H1 (cell line): ENCODE data around the gene RELL1. TPM values are rescaled to one million over a fixed set of nuclear protein-coding genes. Genes with fewer than 3 reads are reported as not detected.

Experiments
- CTCF ChIA-PET: fragments of 300-600 bp; sonication (Branson Sonifier 250); formaldehyde crosslinking; loops from one replicate; lab custom pipeline; 2021; ENCODE audit not compliant: partially characterized antibody; lab: Charles Lee
- POLR2A ChIA-PET: fragments of 300-600 bp; sonication (Branson Sonifier 250); formaldehyde crosslinking; loops from one replicate; lab custom pipeline; 2021; ENCODE audit warnings: inconsistent platforms; ENCODE audit not compliant: partially characterized antibody; lab: Charles Lee
- DNase-seq, 2 experiments: peaks; one replicate each; pipeline versions ENCODE4 v3.0.0 to v3.0.0-alpha.2; 2010 to 2022; ENCODE audit warnings: low spot score in 2 of 2, low read depth in 1 of 2, mixed read lengths in 1 of 2
- FAIRE-seq: peaks from 2 replicates; lab custom pipeline; 2011; peaks lifted over from hg19 to GRCh38; lab: Jason Lieb, UNC
- H2AFZ ChIP-seq: 2 replicates; pipeline ENCODE4 v1.8.1; 2012; ENCODE audit warnings: low read length, inconsistent platforms
- H2AK5ac ChIP-seq: 2 replicates; pipeline ENCODE4 v1.6.1; 2013; ENCODE audit warnings: low read depth, low read length
- H2BK120ac ChIP-seq: replicated peaks from 2 replicates; pipeline ENCODE3; 2013; ENCODE audit warnings: low read depth, low read length, inconsistent platforms
- H2BK12ac ChIP-seq: 2 replicates; pipeline ENCODE4 v1.6.1; 2013; ENCODE audit warnings: low read depth, low read length
- H2BK15ac ChIP-seq: 2 replicates; pipeline ENCODE4 v1.6.1; 2013; ENCODE audit warnings: low read length
- H2BK20ac ChIP-seq: 2 replicates; pipeline ENCODE4 v1.6.1; 2013; ENCODE audit warnings: low read length
- H2BK5ac ChIP-seq: 2 replicates; pipeline ENCODE4 v1.6.1; 2013; ENCODE audit warnings: low read depth, low read length
- H3K14ac ChIP-seq: 2 replicates; pipeline ENCODE4 v1.6.1; 2013; ENCODE audit warnings: inconsistent platforms; ENCODE audit not compliant: insufficient read length
- H3K18ac ChIP-seq: 2 replicates; pipeline ENCODE4 v1.6.1; 2013; ENCODE audit warnings: low read length; ENCODE audit errors: extremely low read depth
- H3K23ac ChIP-seq: 2 replicates; pipeline ENCODE4 v1.6.1; 2013; ENCODE audit warnings: inconsistent platforms; ENCODE audit not compliant: insufficient read length
- H3K23me2 ChIP-seq: 2 replicates; pipeline ENCODE4 v1.6.1; 2013; ENCODE audit warnings: low read depth, low read length
- H3K27ac ChIP-seq: 2 replicates; pipeline ENCODE4 v1.6.1; 2011; ENCODE audit warnings: low read depth, low read length, inconsistent platforms
- H3K27me3 ChIP-seq, 4 experiments: replicated peaks in 1 of 4; 1 replicate in 1 of 4; 2 replicates in 3 of 4; pipeline versions ENCODE4 v1.6.1 to v1.8.1; 2011 to 2013; ENCODE audit warnings: low read length in 3 of 4, mild to moderate bottlenecking in 3 of 4, inconsistent platforms in 2 of 4, mixed read lengths in 2 of 4, moderate library complexity in 1 of 4; ENCODE audit not compliant: control insufficient read depth in 3 of 4, insufficient read depth in 3 of 4; ENCODE audit errors: extremely low read depth in 1 of 4
- H3K36me3 ChIP-seq, 4 experiments: 2 replicates each; pipeline versions ENCODE4 v1.6.1 to v1.8.1; 2011 to 2013; ENCODE audit warnings: mild to moderate bottlenecking in 4 of 4, low read length in 3 of 4, moderate library complexity in 2 of 4, control low read depth in 1 of 4, inconsistent platforms in 1 of 4; ENCODE audit not compliant: insufficient read depth in 4 of 4, control insufficient read depth in 2 of 4
- H3K4ac ChIP-seq: replicated peaks from 2 replicates; pipeline ENCODE3; 2013; ENCODE audit warnings: low read length, low read depth, mixed read lengths, inconsistent platforms; ENCODE audit not compliant: insufficient read length
- H3K4me1 ChIP-seq, 4 experiments: replicated peaks in 1 of 4; 1 replicate in 1 of 4; 2 replicates in 3 of 4; pipeline versions ENCODE4 v1.6.1 to v1.8.1; 2011 to 2013; ENCODE audit warnings: low read length in 3 of 4, inconsistent platforms in 2 of 4, mixed read lengths in 1 of 4; ENCODE audit not compliant: insufficient read depth in 4 of 4, control insufficient read depth in 3 of 4
- H3K4me2 ChIP-seq, 2 experiments: 2 replicates each; pipeline versions ENCODE4 v1.6.1 to v1.8.1; 2011 to 2013; ENCODE audit warnings: low read depth in 2 of 2, low read length in 2 of 2, control low read depth in 1 of 2, inconsistent platforms in 1 of 2, mild to moderate bottlenecking in 1 of 2; ENCODE audit not compliant: insufficient read depth in 1 of 2
- H3K4me3 ChIP-seq, 4 experiments: fragments of 200-600, 300-600 bp in 1 of 4; sonication (generic), shearing (Covaris generic), sonication (Bioruptor Twin) in 1 of 4; 2 replicates each; pipeline versions ENCODE4 v1.5.1 to v1.8.1; 2011 to 2016; ENCODE audit warnings: low read length in 4 of 4, low read depth in 3 of 4, control low read depth in 2 of 4, inconsistent platforms in 2 of 4, mild to moderate bottlenecking in 2 of 4, mixed read lengths in 1 of 4, moderate library complexity in 1 of 4; ENCODE audit not compliant: insufficient read depth in 2 of 4; ENCODE audit errors: extremely low read depth in 1 of 4
- H3K56ac ChIP-seq: replicated peaks from 2 replicates; pipeline ENCODE3; 2013; ENCODE audit warnings: low read depth, mild to moderate bottlenecking, mixed read lengths, low read length, inconsistent platforms; ENCODE audit not compliant: insufficient read length
- H3K79me1 ChIP-seq: 2 replicates; pipeline ENCODE4 v1.6.1; 2013; ENCODE audit warnings: low read depth, low read length, control low read depth
- H3K79me2 ChIP-seq, 2 experiments: 2 replicates each; pipeline versions ENCODE4 v1.6.1 to v1.8.1; 2012 to 2013; ENCODE audit warnings: low read length in 2 of 2, mild to moderate bottlenecking in 2 of 2, inconsistent platforms in 1 of 2; ENCODE audit not compliant: insufficient read depth in 2 of 2, control insufficient read depth in 1 of 2
- H3K9ac ChIP-seq, 4 experiments: replicated peaks in 1 of 4; 1 replicate in 1 of 4; 2 replicates in 3 of 4; pipeline versions ENCODE4 v1.6.1 to v1.8.1; 2011 to 2013; ENCODE audit warnings: low read depth in 3 of 4, low read length in 3 of 4, control low read depth in 2 of 4, mild to moderate bottlenecking in 2 of 4, moderate library complexity in 2 of 4, inconsistent platforms in 1 of 4; ENCODE audit errors: extremely low read depth in 1 of 4
- H3K9me3 ChIP-seq, 2 experiments: 2 replicates each; pipeline versions ENCODE4 v1.6.1 to v1.8.1; 2012 to 2013; ENCODE audit warnings: mild to moderate bottlenecking in 2 of 2, moderate library complexity in 2 of 2, control low read depth in 1 of 2, inconsistent platforms in 1 of 2, low read depth in 1 of 2, low read length in 1 of 2, mixed read lengths in 1 of 2; ENCODE audit not compliant: insufficient read depth in 2 of 2
- H4K20me1 ChIP-seq, 2 experiments: replicated peaks in 1 of 2; 2 replicates each; pipeline versions ENCODE3 to v1.8.1; 2011 to 2013; ENCODE audit warnings: inconsistent platforms in 2 of 2, low read length in 2 of 2, mild to moderate bottlenecking in 1 of 2; ENCODE audit not compliant: insufficient read depth in 2 of 2, control insufficient read depth in 1 of 2
- H4K5ac ChIP-seq: 2 replicates; pipeline ENCODE4 v1.6.1; 2013; ENCODE audit warnings: low read length, low read depth, mixed read lengths, inconsistent platforms; ENCODE audit not compliant: insufficient read length
- H4K8ac ChIP-seq: 2 replicates; pipeline ENCODE4 v1.8.0; 2013; ENCODE audit warnings: mild to moderate bottlenecking, moderate library complexity, low read length, inconsistent platforms; ENCODE audit not compliant: insufficient read depth; ENCODE audit errors: extremely low read depth
- H4K91ac ChIP-seq: replicated peaks from 2 replicates; pipeline ENCODE3; 2013; ENCODE audit warnings: low read length, mixed read lengths, inconsistent platforms; ENCODE audit not compliant: insufficient read length
- BRCA1 ChIP-seq: IDR thresholded peaks from 2 replicates; pipeline ENCODE4 v1.6.1; 2012; ENCODE audit warnings: low read depth, low read length, improper control_type of control experiment
- CHD2 ChIP-seq: IDR thresholded peaks from 2 replicates; pipeline ENCODE4 v1.6.1; 2012; ENCODE audit warnings: low read length, improper control_type of control experiment
- FOSL1 ChIP-seq: IDR thresholded peaks from 2 replicates; pipeline ENCODE4 v1.6.1; 2011; ENCODE audit warnings: mild to moderate bottlenecking, low read depth, low read length, moderate library complexity; ENCODE audit not compliant: insufficient read depth
- GTF2F1 ChIP-seq: IDR thresholded peaks from 2 replicates; pipeline ENCODE4 v1.6.1; 2012; ENCODE audit warnings: low read depth, low read length, improper control_type of control experiment, borderline replicate concordance
- JUN ChIP-seq: IDR thresholded peaks from 2 replicates; pipeline ENCODE4 v1.6.1; 2011; ENCODE audit warnings: low read depth, mild to moderate bottlenecking, improper control_type of control experiment, low read length
- KDM5A ChIP-seq: fragments of 200-600 bp; IDR thresholded peaks from 2 replicates; pipeline ENCODE4 v1.7.1; 2012; ENCODE audit warnings: mild to moderate bottlenecking, low read length, inconsistent platforms, mixed read lengths
- NANOG ChIP-seq: IDR thresholded peaks from 2 replicates; pipeline ENCODE4 v1.6.1; 2011; ENCODE audit warnings: low read length, low read depth, mild to moderate bottlenecking, inconsistent platforms; ENCODE audit not compliant: insufficient read depth, poor library complexity, severe bottlenecking
- RXRA ChIP-seq: IDR thresholded peaks from 2 replicates; pipeline ENCODE4 v1.6.1; 2011; ENCODE audit warnings: low read depth, mild to moderate bottlenecking, low read length, moderate library complexity; ENCODE audit not compliant: insufficient read depth
- SIN3A ChIP-seq, 2 experiments: IDR thresholded peaks in 1 of 2; conservative IDR thresholded peaks in 1 of 2; 2 replicates each; pipeline ENCODE4 v1.6.1; 2011 to 2012; ENCODE audit warnings: low read length in 2 of 2, improper control_type of control experiment in 1 of 2, low read depth in 1 of 2, mild to moderate bottlenecking in 1 of 2
- SRF ChIP-seq: IDR thresholded peaks from 2 replicates; pipeline ENCODE4 v1.6.1; 2011; ENCODE audit warnings: mild to moderate bottlenecking, low read depth, low read length, moderate library complexity
- TAF1 ChIP-seq: IDR thresholded peaks from 2 replicates; pipeline ENCODE4 v1.6.1; 2011; ENCODE audit warnings: mild to moderate bottlenecking, low read depth, low read length
- TCF12 ChIP-seq: IDR thresholded peaks from 2 replicates; pipeline ENCODE4 v1.6.1; 2011; ENCODE audit warnings: low read depth, mild to moderate bottlenecking, low read length
- YY1 ChIP-seq: IDR thresholded peaks from 2 replicates; pipeline ENCODE4 v1.6.1; 2011; ENCODE audit warnings: low read depth, mild to moderate bottlenecking, low read length
- ZNF274 ChIP-seq: IDR thresholded peaks from 2 replicates; pipeline ENCODE4 v1.7.0; 2012; ENCODE audit warnings: low read length, borderline replicate concordance; ENCODE audit errors: extremely low read depth
- whole genome bisulfite sequencing, 2 experiments: shearing (Covaris generic) in 1 of 2; methylation state at CpG; one replicate each; pipeline versions ENCODE4 v1.1.6 to v1.1.7; 2013 to 2015; ENCODE audit warnings: low lambda C conversion rate in 2 of 2, mixed read lengths in 2 of 2, inconsistent platforms in 1 of 2, low coverage in 1 of 2, missing lambda C conversion rate in 1 of 2; ENCODE audit not compliant: insufficient replicate concordance in 2 of 2, insufficient coverage in 1 of 2, insufficient read length in 1 of 2; ENCODE audit errors: extremely low coverage in 1 of 2, missing lambda C conversion rate in 1 of 2; 5-methylcytosine and 5-hydroxymethylcytosine counted together
- polyA plus RNA-seq, 7 experiments: library from polyadenylated mRNA; depleted of rRNA in 3 of 7; stranded (reverse) in 5 of 7; unstranded in 2 of 7; fragments of >200 nt in 5 of 7; fragments of 200-250 nt in 2 of 7; gene quantifications; 1 replicate in 5 of 7; 2 replicates in 1 of 7; 4 replicates in 1 of 7; pipeline versions ENCODE4 v1.2.1 to v1.2.3, GENCODE V29; 2011 to 2013; ENCODE audit warnings: missing spikeins in 2 of 7, mixed read lengths in 2 of 7
- total RNA-seq: library from RNA; stranded (reverse); fragmentation: NEBNext Ultra II Directional; extraction: Animal tissue kit (Norgen Biotek cat#: 25700); gene quantifications from 2 replicates; pipeline ENCODE4 v1.2.1, GENCODE V29; 2021

Gene RELL1
- total and polyA plus RNA-seq, 2 of the 8 experiments (the other 6 are each of a cell fraction or from before 2014, with no cell fraction given): 2.1 to 14.1 TPM

GRCh38 chr4:37615059-37615719 lies 71.0 kb downstream of the RELL1 start:
- no peak overlapping the region for H4K8ac ChIP-seq
- H2AFZ ChIP-seq: no peak overlapping the region
- 88% methylated on average over 5 of the region's 5 CpGs; no CpG with 5 or more reads in 1 of the 2 experiments for WGBS, 2 experiments
- no peak overlapping the region for H2BK15ac ChIP-seq
- no peak overlapping the region for H3K56ac ChIP-seq
- H2AK5ac ChIP-seq: no peak overlapping the region
- no peak overlapping the region for H3K23ac ChIP-seq
- H4K91ac ChIP-seq: no peak overlapping the region
- H3K9me3 ChIP-seq: no peaks in the 10 kb centered on the region
- no peak overlapping the region for H3K9ac ChIP-seq
- H3K4ac ChIP-seq: no peak overlapping the region
- no peak overlapping the region for H2BK12ac ChIP-seq
- no peaks in the 10 kb centered on the region for H3K27me3 ChIP-seq
- no peak overlapping the region for H3K4me2 ChIP-seq
- no peak overlapping the region for H2BK20ac ChIP-seq
- H2BK120ac ChIP-seq: no peak overlapping the region
- H3K79me2 ChIP-seq: no peaks in the 10 kb centered on the region
- FAIRE-seq (no peak), DNase-seq (no peak)
- ChIA-PET CTCF (interaction anchor here (3.2 kb wide), 1 partner anchor 12 kb away, joined by 12 read pairs; no protein-coding TSS in a partner anchor), POLR2A (no interaction called here)
- no peak overlapping the region for H3K14ac ChIP-seq
- H3K23me2 ChIP-seq: no peaks in the 10 kb centered on the region
- no peak overlapping the region for H3K18ac ChIP-seq
- H4K20me1 ChIP-seq: no peaks in the 10 kb centered on the region
- no peak overlapping the region for H2BK5ac ChIP-seq
- no peak overlapping the region for H4K5ac ChIP-seq
- no peaks in the 10 kb centered on the region for H3K79me1 ChIP-seq
- H3K27ac ChIP-seq: no peak overlapping the region
- no peaks in the 10 kb centered on the region for H3K36me3 ChIP-seq
- H3K4me3 ChIP-seq: no peak overlapping the region
- no peaks in the 10 kb centered on the region for H3K4me1 ChIP-seq
- no peak for TF ChIP-seq TCF12
- TF ChIP-seq SIN3A (conservative IDR thresholded peaks at IDR 0.05 in 1 of 2, IDR thresholded peaks at IDR 0.05 in 1 of 2; ENCODE audit: low read depth in 1 of 2, low read length in 2 of 2): no peak
- no peak for TF ChIP-seq SRF
- no peak for TF ChIP-seq FOSL1
- no peak for TF ChIP-seq NANOG
- TF ChIP-seq GTF2F1: no peak
- TF ChIP-seq RXRA: no peak
- TF ChIP-seq JUN: no peak
- no peak for TF ChIP-seq KDM5A
- no peak for TF ChIP-seq TAF1
- no peak for TF ChIP-seq ZNF274
- TF ChIP-seq BRCA1: no peak
- no peak for TF ChIP-seq CHD2
- TF ChIP-seq YY1: no peak
